ENCODE data around the gene RTKN2. TPM values are rescaled to one million over a fixed set of nuclear protein-coding genes. Genes with fewer than 3 reads are reported as not detected.

Gene RTKN2
- total and polyA plus RNA-seq, 11 donors = 0.01 to 0.14 (median 0.10) TPM; not detected in 5

GRCh38 chr10:62136931-62137330, 131.7 kb downstream of the RTKN2 start:
- no peak for ATAC-seq
- H3K27me3 ChIP-seq = no peaks in the 10 kb centered on the region
- H3K4me3 ChIP-seq = no peak overlapping the region
- H3K9me3 ChIP-seq = peaks cover 0 to 5% (median 0%) of the 10 kb centered on the region in 12 donors
- peaks cover 0 to 1% (median 0%) of the 10 kb centered on the region in 12 donors for H3K4me1 ChIP-seq
- no peak for TF ChIP-seq CTCF (IDR thresholded peaks at IDR 0.05)
- TF ChIP-seq POLR2A (IDR thresholded peaks at IDR 0.05) = no peak
- H3K27ac ChIP-seq = no peak overlapping the region
- H3K36me3 ChIP-seq = no peaks in the 10 kb centered on the region
- 91 to 97% (median 95%) methylated on average over 3 of the region's 3 CpGs for WGBS, 4 donors
- no peak for DNase-seq
- intact Hi-C loops (cut with DNase I) = loop anchor here in 1 of 10 donors (10.0 kb wide), 1 partner anchor 92 kb away; no protein-coding TSS in a partner anchor

- H3K36me3 ChIP-seq = no peaks in the 10 kb centered on the region
- intact Hi-C loops (cut with DNase I) = loop anchor here in 2 of 10 donors (5.0 to 10.0 kb wide), 2 partner anchors 86 to 89 kb away; no protein-coding TSS in a partner anchor
- TF ChIP-seq CTCF (IDR thresholded peaks at IDR 0.05) (no peak), POLR2A (IDR thresholded peaks at IDR 0.05) (no peak)
- H3K27me3 ChIP-seq = no peaks in the 10 kb centered on the region
- H3K4me3 ChIP-seq = no peak overlapping the region
- DNase-seq (no peak), ATAC-seq (no peak)
- H3K4me1 ChIP-seq = peaks cover 0 to 19% (median 8%) of the 10 kb centered on the region in 12 donors
- no peak overlapping the region for H3K27ac ChIP-seq
- peaks cover 0 to 11% (median 5%) of the 10 kb centered on the region in 12 donors for H3K9me3 ChIP-seq
Observed at GRCh38 chr10:62133618-62134017, 135.0 kb downstream of the RTKN2 start.

Other genes starting within 250 kb of the RTKN2 start
- gene ZNF365, start 105.5 kb upstream of the RTKN2 start, total RNA-seq = under 1 TPM in 7 of 9 donors, not detected in 2; 0.16 to 0.63 (median 0.35) TPM
- gene ZNF365, start 105.5 kb upstream of the RTKN2 start, polyA plus RNA-seq = under 1 TPM in 1 of 2 donors, not detected in 1; 0.08 TPM